Epithelial cell of esophagus (primary cell): Measurements from ENCODE around the gene GAP43.

Source experiments
- DNase-seq: peaks from one replicate; pipeline ENCODE4 v3.0.0; 2010; ENCODE audit warnings: low read depth
- H3K4me3 ChIP-seq: 2 replicates; pipeline ENCODE4 v1.5.1; 2011; ENCODE audit warnings: mild to moderate bottlenecking, low read length, control low read depth
- TF ChIP-seq, protein P1 (sequence below): IDR thresholded peaks from 2 replicates; pipeline ENCODE4 v1.5.1; 2011; ENCODE audit warnings: low read depth, mild to moderate bottlenecking, low read length, control low read depth, inconsistent platforms; ENCODE audit not compliant: insufficient read depth; ENCODE audit errors: missing control alignments

GAP43 gene

GRCh38 chr3:115626721-115627120 is 3.4 kb downstream of the GAP43 start:
- TF ChIP-seq, protein P1, sequence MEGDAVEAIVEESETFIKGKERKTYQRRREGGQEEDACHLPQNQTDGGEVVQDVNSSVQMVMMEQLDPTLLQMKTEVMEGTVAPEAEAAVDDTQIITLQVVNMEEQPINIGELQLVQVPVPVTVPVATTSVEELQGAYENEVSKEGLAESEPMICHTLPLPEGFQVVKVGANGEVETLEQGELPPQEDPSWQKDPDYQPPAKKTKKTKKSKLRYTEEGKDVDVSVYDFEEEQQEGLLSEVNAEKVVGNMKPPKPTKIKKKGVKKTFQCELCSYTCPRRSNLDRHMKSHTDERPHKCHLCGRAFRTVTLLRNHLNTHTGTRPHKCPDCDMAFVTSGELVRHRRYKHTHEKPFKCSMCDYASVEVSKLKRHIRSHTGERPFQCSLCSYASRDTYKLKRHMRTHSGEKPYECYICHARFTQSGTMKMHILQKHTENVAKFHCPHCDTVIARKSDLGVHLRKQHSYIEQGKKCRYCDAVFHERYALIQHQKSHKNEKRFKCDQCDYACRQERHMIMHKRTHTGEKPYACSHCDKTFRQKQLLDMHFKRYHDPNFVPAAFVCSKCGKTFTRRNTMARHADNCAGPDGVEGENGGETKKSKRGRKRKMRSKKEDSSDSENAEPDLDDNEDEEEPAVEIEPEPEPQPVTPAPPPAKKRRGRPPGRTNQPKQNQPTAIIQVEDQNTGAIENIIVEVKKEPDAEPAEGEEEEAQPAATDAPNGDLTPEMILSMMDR, result no peak
- DNase-seq, result no peak
- H3K4me3 ChIP-seq, result no peak overlapping the region

GRCh38 chr3:115627180-115628074 is 4.1 kb downstream of the GAP43 start:
- no peak for DNase-seq
- H3K4me3 ChIP-seq, result no peak overlapping the region
- TF ChIP-seq, protein P1, result no peak

GRCh38 chr3:115628075-115628412 is 4.7 kb downstream of the GAP43 start:
- DNase-seq, result no peak
- TF ChIP-seq, protein P1, result no peak
- H3K4me3 ChIP-seq, result no peak overlapping the region

DNA sequence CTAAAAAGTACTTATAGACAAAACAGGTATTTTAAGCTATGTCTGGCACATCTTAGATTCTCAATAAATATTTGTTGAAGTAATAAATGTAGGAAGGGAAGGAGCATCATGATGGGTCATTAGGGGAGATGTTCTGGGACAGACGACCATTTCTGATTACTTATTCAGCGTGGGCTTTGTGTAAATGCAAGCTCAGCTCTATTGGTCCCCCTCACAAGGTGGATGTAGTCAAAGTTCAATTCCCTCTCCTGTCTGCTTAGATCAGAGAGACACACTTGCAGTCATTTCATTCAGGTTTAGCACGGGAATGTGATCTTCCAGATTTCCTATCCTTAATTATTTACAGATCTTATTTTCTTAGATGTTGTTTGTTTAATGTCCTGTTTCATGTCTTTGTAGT is 7.5 kb downstream of the GAP43 start:
- TF ChIP-seq, protein P1, result no peak
- DNase-seq, result no peak

GRCh38 chr3:115632026-115632425 is 8.7 kb downstream of the GAP43 start:
- no peak overlapping the region for H3K4me3 ChIP-seq
- TF ChIP-seq, protein P1, result no peak
- no peak for DNase-seq

More for the DNA sequence above, 7.5 kb downstream of the GAP43 start:
- H3K4me3 ChIP-seq, result no peak overlapping the region

GRCh38 chr3:115633467-115633866 is 10.2 kb downstream of the GAP43 start:
- H3K4me3 ChIP-seq, result no peak overlapping the region
- no peak for DNase-seq
- TF ChIP-seq, protein P1, result no peak

GRCh38 chr3:115634052-115634451 is 10.7 kb downstream of the GAP43 start:
- no peak for DNase-seq
- TF ChIP-seq, protein P1, result no peak
- H3K4me3 ChIP-seq, result no peak overlapping the region
